Sigmoid colon (tissue), 4 donors: Measurements from ENCODE around the gene SAMD14.

ENCODE experiments used
- CTCF ChIP-seq, 4 experiments: fragments of 450-650 bp in 3 of 4; fragments of 200-600 bp in 1 of 4; IDR thresholded peaks; one replicate each; pipeline ENCODE4 v1.5.1; 2016 to 2019; ENCODE audit warnings: antibody characterized with exemption in 4 of 4, mild to moderate bottlenecking in 3 of 4, moderate library complexity in 2 of 4
- EP300 ChIP-seq, 4 donors: sonication (generic); formaldehyde crosslinking; IDR thresholded peaks; one replicate each; pipeline ENCODE4 v1.6.1; 2017; ENCODE audit warnings: antibody characterized with exemption in 4 of 4
- POLR2A ChIP-seq, 2 donors: fragments of 450-650 bp; IDR thresholded peaks; one replicate each; pipeline ENCODE4 v1.6.1; 2016; ENCODE audit warnings: antibody characterized with exemption in 2 of 2, mild to moderate bottlenecking in 2 of 2, moderate library complexity in 2 of 2

GRCh38 chr17:50139950-50140885 is 10.3 kb upstream of the SAMD14 start:
- peak; percentile 89 to 98 (median 97) for TF ChIP-seq CTCF (IDR thresholded peaks at IDR 0.05)
- TF ChIP-seq POLR2A (IDR thresholded peaks at IDR 0.05): no peak
- no peak for TF ChIP-seq EP300 (IDR thresholded peaks at IDR 0.05)
